ENCODE data around the gene OGA.

DNA sequence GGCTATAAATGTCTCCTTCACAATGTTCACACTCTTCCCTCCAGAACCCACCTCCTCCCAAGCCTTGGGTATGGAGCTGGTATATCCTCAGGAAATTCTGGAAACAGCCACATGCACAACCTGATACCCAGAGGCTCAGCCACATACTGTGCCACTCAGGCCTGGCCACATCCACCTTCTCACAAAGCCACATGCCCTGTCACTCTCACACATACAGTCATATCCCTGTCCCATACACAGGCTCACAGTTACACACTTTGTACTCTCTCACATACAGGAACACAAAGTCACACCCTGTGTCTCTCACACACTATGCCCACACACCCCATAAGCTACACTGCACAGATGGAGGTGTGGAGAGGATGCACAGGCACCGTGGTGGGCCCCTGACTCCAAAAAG lies 15.2 kb upstream of the OGA start:
- TF ChIP-seq, protein P1, sequence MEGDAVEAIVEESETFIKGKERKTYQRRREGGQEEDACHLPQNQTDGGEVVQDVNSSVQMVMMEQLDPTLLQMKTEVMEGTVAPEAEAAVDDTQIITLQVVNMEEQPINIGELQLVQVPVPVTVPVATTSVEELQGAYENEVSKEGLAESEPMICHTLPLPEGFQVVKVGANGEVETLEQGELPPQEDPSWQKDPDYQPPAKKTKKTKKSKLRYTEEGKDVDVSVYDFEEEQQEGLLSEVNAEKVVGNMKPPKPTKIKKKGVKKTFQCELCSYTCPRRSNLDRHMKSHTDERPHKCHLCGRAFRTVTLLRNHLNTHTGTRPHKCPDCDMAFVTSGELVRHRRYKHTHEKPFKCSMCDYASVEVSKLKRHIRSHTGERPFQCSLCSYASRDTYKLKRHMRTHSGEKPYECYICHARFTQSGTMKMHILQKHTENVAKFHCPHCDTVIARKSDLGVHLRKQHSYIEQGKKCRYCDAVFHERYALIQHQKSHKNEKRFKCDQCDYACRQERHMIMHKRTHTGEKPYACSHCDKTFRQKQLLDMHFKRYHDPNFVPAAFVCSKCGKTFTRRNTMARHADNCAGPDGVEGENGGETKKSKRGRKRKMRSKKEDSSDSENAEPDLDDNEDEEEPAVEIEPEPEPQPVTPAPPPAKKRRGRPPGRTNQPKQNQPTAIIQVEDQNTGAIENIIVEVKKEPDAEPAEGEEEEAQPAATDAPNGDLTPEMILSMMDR (IDR thresholded peaks at IDR 0.05; ENCODE audit: insufficient read depth, low read depth, low read length): no peak
- TF ChIP-seq EZH2 (IDR thresholded peaks at IDR 0.05; ENCODE audit: insufficient read depth, low read length): no peak
